ENCODE results near the gene TWF1. TPM values are rescaled to one million over a fixed set of nuclear protein-coding genes. Genes with fewer than 3 reads are reported as not detected.
A peak's percentile ranks its signal among the peaks of the same experiment; 100 is the strongest.

TWF1 gene
- total RNA-seq, 1 donor from 2014 or later = 68.4 TPM

- DNase-seq (ENCODE audit: low spot score) (no peak), ATAC-seq (no peak)
- intact Hi-C loops (cut with DNase I) = no loop called here
These were observed 5.9 kb upstream of the TWF1 start for GRCh38 chr12:43812057-43812456.

- no peak for DNase-seq (ENCODE audit: low spot score)
- intact Hi-C loops (cut with DNase I) = no loop called here
- ATAC-seq = no peak
These were observed 1.3 kb upstream of the TWF1 start for GRCh38 chr12:43807386-43807785.

- ATAC-seq = no peak
- intact Hi-C loops (cut with DNase I) = no loop called here
These were observed 588 bp upstream of the TWF1 start for GRCh38 chr12:43806737-43807072.

GRCh38 chr12:43805149-43805859 lies 813 bp downstream of the TWF1 start:
- no peak for ATAC-seq

More at GRCh38 chr12:43806737-43807072, 588 bp upstream of the TWF1 start:
- DNase-seq (ENCODE audit: low spot score) = no peak

GRCh38 chr12:43797561-43798217 lies 8.4 kb downstream of the TWF1 start:
- intact Hi-C loops (cut with DNase I) = no loop called here
- DNase-seq (ENCODE audit: low spot score) (no peak), ATAC-seq (no peak)

More at GRCh38 chr12:43805149-43805859, 813 bp downstream of the TWF1 start:
- intact Hi-C loops (cut with DNase I) = no loop called here
- DNase-seq (ENCODE audit: low spot score) = no peak

- DNase-seq (ENCODE audit: low spot score) = no peak
- no peak for ATAC-seq
- intact Hi-C loops (cut with DNase I) = no loop called here
These were observed 10.3 kb downstream of the TWF1 start for GRCh38 chr12:43795716-43796280.

GRCh38 chr12:43789941-43790340 lies 16.2 kb downstream of the TWF1 start:
- DNase-seq (ENCODE audit: low spot score) (no peak), ATAC-seq (no peak)
- intact Hi-C loops (cut with DNase I) = no loop called here

- ATAC-seq (no peak), DNase-seq (ENCODE audit: low spot score) (no peak)
- intact Hi-C loops (cut with DNase I) = no loop called here
These were observed 19.0 kb downstream of the TWF1 start for GRCh38 chr12:43786899-43787693.

GRCh38 chr12:43776498-43776897 lies 29.6 kb downstream of the TWF1 start:
- peak; percentile 56 for ATAC-seq
- DNase-seq (ENCODE audit: low spot score) = no peak
- intact Hi-C loops (cut with DNase I) = no loop called here

GRCh38 chr12:43766291-43766690 lies 39.8 kb downstream of the TWF1 start:
- ATAC-seq (no peak), DNase-seq (ENCODE audit: low spot score) (no peak)
- intact Hi-C loops (cut with DNase I) = no loop called here

- no peak for ATAC-seq
- no peak for DNase-seq (ENCODE audit: low spot score)
- intact Hi-C loops (cut with DNase I) = no loop called here
These were observed 41.6 kb downstream of the TWF1 start for GRCh38 chr12:43764528-43764927.

- intact Hi-C loops (cut with DNase I) = no loop called here
- DNase-seq (ENCODE audit: low spot score) = no peak
- no peak for ATAC-seq
These were observed 42.3 kb downstream of the TWF1 start for GRCh38 chr12:43763769-43764168.

- ATAC-seq (no peak), DNase-seq (ENCODE audit: low spot score) (no peak)
- intact Hi-C loops (cut with DNase I) = no loop called here
These were observed 43.5 kb downstream of the TWF1 start for GRCh38 chr12:43762596-43762995.

- no peak for ATAC-seq
- intact Hi-C loops (cut with DNase I) = no loop called here
- DNase-seq (ENCODE audit: low spot score) = no peak
These were observed 44.6 kb downstream of the TWF1 start for GRCh38 chr12:43761500-43761899.

- intact Hi-C loops (cut with DNase I) = no loop called here
- ATAC-seq (no peak), DNase-seq (ENCODE audit: low spot score) (no peak)
These were observed 45.7 kb downstream of the TWF1 start for GRCh38 chr12:43760396-43760795.

- intact Hi-C loops (cut with DNase I) = no loop called here
- DNase-seq (ENCODE audit: low spot score) (peak; percentile 95), ATAC-seq (peak; percentile 100)
These were observed 47.2 kb downstream of the TWF1 start, which contains the start of the genes IRAK4 and PUS7L for GRCh38 chr12:43758728-43759563. Gene IRAK4 (plus strand): TSS chr12:43758951. CDS start chr12:43768112, 9,161 bp downstream. Gene PUS7L (minus strand): TSS chr12:43758790. CDS start chr12:43755245, 3,545 bp downstream.

- DNase-seq (ENCODE audit: low spot score) = peak; percentile 58
- peak; percentile 14 for ATAC-seq
- intact Hi-C loops (cut with DNase I) = no loop called here
These were observed 47.8 kb downstream of the TWF1 start for GRCh38 chr12:43758247-43758727.

GRCh38 chr12:43754015-43754414 lies 52.1 kb downstream of the TWF1 start:
- DNase-seq (ENCODE audit: low spot score) (no peak), ATAC-seq (no peak)
- intact Hi-C loops (cut with DNase I) = no loop called here
